ENCODE data around the gene RABGAP1L. TPM values are rescaled to one million over a fixed set of nuclear protein-coding genes. Genes with fewer than 3 reads are reported as not detected.
A peak's percentile ranks its signal among the peaks of the same experiment; 100 is the strongest.

Gene RABGAP1L
- total RNA-seq, 1 experiment from 2014 or later, result 76.9 TPM

GRCh38 chr1:174953285-174954072 is 794.2 kb downstream of the RABGAP1L start (continued):
- no peak for TF ChIP-seq MLX (CRISPR knock-in tag; IDR thresholded peaks at IDR 0.05)
- no peak for TF ChIP-seq ETV6 (CRISPR knock-in tag; IDR thresholded peaks at IDR 0.05)

GRCh38 chr1:174954073-174954460 is 794.7 kb downstream of the RABGAP1L start:
- H3K9me3 Mint-ChIP-seq, result no peaks in the 10 kb centered on the region
- peak overlapping the region; percentile 85; the same call in 1 of the 2 replicates for H3K27ac Mint-ChIP-seq
- DNase-seq (ENCODE audit: low spot score), result no peak
- H3K4me1 Mint-ChIP-seq, result peaks cover 24% of the 10 kb centered on the region
- ChIA-PET POLR2A (interaction anchor here (0.7 to 1.2 kb wide), 2 partner anchors 45 to 73 kb away, joined by 3 read pairs; no protein-coding TSS in a partner anchor), CTCF (interaction anchor here (1.2 kb wide), 2 partner anchors 33 to 71 kb away, joined by 3 read pairs; no protein-coding TSS in a partner anchor)
- TF ChIP-seq ZBTB43 (CRISPR knock-in tag; IDR thresholded peaks at IDR 0.05) (no peak), AR (CRISPR knock-in tag; IDR thresholded peaks at IDR 0.05) (no peak), SMAD4 (CRISPR knock-in tag; IDR thresholded peaks at IDR 0.05) (no peak), HMGXB4 (CRISPR knock-in tag; IDR thresholded peaks at IDR 0.05) (no peak), USF2 (CRISPR knock-in tag; IDR thresholded peaks at IDR 0.05) (no peak), SMAD3 (CRISPR knock-in tag; IDR thresholded peaks at IDR 0.05; ENCODE audit: borderline replicate concordance) (no peak)
- H3K27me3 Mint-ChIP-seq (ENCODE audit: low read depth), result no peaks in the 10 kb centered on the region
- H3K36me3 Mint-ChIP-seq, result peaks cover 26% of the 10 kb centered on the region
- no peak overlapping the region for H3K4me3 Mint-ChIP-seq
- 0 out of 2 replicates have a peak, but pooled peaks have one; percentile 46 for ATAC-seq

GRCh38 chr1:174954671-174955669 is 795.6 kb downstream of the RABGAP1L start:
- Mint-ChIP-seq H3K4me3 (no peak overlapping the region), H3K9me3 (no peaks in the 10 kb centered on the region), H3K4me1 (peaks cover 30% of the 10 kb centered on the region), H3K27ac (peak overlapping the region; percentile 50), H3K27me3 (ENCODE audit: low read depth) (no peaks in the 10 kb centered on the region), H3K36me3 (peaks cover 34% of the 10 kb centered on the region)
- ATAC-seq (no peak), DNase-seq (ENCODE audit: low spot score) (no peak)
- CTCF ChIA-PET, result interaction anchor here (1.2 kb wide), 2 partner anchors 32 to 72 kb away, joined by 3 read pairs; no protein-coding TSS in a partner anchor
- POLR2A ChIA-PET, result interaction anchor here (1.2 kb wide), 1 partner anchor 44 kb away, joined by 3 read pairs; no protein-coding TSS in a partner anchor
- no peak for TF ChIP-seq SOX15 (CRISPR knock-in tag; IDR thresholded peaks at IDR 0.05)
- TF ChIP-seq RORB (CRISPR knock-in tag; IDR thresholded peaks at IDR 0.05), result no peak
- TF ChIP-seq ZNF396 (CRISPR knock-in tag; IDR thresholded peaks at IDR 0.05; ENCODE audit: borderline replicate concordance), result no peak
- no peak for TF ChIP-seq PREB (CRISPR knock-in tag; IDR thresholded peaks at IDR 0.05; ENCODE audit: borderline replicate concordance)
- TF ChIP-seq NR2C2 (CRISPR knock-in tag; IDR thresholded peaks at IDR 0.05), result no peak
- TF ChIP-seq ZNF121 (CRISPR knock-in tag; IDR thresholded peaks at IDR 0.05), result no peak
